ENCODE measurements around the gene TAAR2.
"Not testable (repeated sequence)": the region's sequence is repeated elsewhere in the genome, so short reads cannot be mapped to it uniquely, and the experiment has no call there.

Gene TAAR2

GRCh38 chr6:132612449-132613108, 11.5 kb downstream of the TAAR2 start:
- no peak for DNase-seq (ENCODE audit: low spot score)

DNA sequence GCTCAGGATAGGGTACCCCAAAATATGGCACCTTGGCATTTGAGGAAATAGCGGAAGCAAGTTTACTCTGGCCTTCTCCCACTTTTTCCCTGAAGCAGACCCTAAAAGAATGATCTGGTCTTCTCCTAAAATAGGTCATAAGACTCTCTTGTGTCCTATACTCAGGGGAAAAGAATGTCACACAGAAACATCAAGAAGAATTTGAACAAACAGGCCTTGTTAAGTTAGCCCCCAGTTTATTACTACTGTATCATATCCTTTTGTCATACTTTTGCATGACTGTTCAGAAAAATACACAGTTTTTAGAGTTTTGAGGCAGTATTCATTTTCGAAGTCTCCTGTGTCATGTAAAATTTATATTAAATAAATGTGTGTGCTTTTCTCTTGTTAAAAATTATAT, 12.5 kb downstream of the TAAR2 start:
- no peak for DNase-seq (ENCODE audit: low spot score)

GRCh38 chr6:132607544-132608233, 16.4 kb downstream of the TAAR2 start:
- DNase-seq (ENCODE audit: low spot score), result no peak

DNA sequence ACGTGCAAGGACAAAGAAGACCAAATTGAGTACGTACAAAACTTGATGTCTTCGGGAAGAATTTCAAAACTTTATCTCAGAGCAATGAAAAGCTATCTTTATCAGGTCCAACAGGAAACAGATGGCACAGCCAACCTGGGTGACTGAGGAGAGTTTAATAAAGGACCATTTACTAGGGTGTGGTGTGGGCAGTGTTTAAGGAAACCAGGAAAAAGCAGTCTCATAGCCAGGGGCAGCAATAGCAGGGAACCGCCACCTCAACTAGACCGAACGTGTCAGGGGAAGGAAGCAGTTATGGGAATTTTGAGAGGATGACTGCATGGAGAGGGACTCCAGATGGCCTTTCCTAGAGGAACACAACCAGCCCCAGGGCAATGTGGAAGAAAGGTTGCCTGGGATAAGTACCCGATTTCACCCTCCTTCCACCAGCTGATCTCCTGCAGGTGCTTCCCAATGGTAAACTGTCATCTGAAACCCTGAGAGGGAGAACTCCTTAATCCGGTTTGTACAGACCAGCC, 19.4 kb downstream of the TAAR2 start:
- DNase-seq (ENCODE audit: low spot score), result no peak

GRCh38 chr6:132600900-132601299, 23.2 kb downstream of the TAAR2 start:
- not testable (repeated sequence) for DNase-seq (ENCODE audit: low spot score)

GRCh38 chr6:132598473-132598872, 25.6 kb downstream of the TAAR2 start:
- DNase-seq (ENCODE audit: low spot score), result peak; percentile 59

GRCh38 chr6:132596201-132596600, 27.9 kb downstream of the TAAR2 start:
- no peak for DNase-seq (ENCODE audit: low spot score)

DNA sequence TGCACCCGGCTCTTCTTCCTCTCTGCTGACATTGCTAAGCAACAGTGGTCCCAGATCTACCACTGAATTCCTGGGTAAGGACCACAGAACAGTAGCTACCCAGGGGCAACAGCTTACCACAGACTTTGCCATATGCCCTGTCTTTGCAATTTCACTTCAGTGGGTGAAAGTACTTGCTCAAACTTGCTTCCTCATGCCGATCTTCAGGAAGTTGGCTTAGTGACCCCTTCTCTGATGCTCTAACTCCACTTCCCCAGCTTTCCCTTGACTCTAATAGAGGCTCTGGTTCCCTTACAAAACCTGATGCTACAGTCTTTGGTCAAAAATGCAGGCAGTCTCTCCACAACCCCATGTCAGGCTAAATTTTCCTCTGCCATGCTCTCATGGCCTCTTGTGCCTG, 31.2 kb downstream of the TAAR2 start:
- DNase-seq (ENCODE audit: low spot score), result no peak

- DNase-seq (ENCODE audit: low spot score), result no peak
Measured at GRCh38 chr6:132590362-132590761, 33.7 kb downstream of the TAAR2 start.

GRCh38 chr6:132589454-132589853, 34.6 kb downstream of the TAAR2 start, which contains the start of gene TAAR5:
Gene TAAR5 (minus strand): TSS chr6:132589741. CDS start chr6:132589686, 55 bp downstream.
- no peak for DNase-seq (ENCODE audit: low spot score)

GRCh38 chr6:132587424-132587823, 36.7 kb downstream of the TAAR2 start:
- DNase-seq (ENCODE audit: low spot score), result no peak

- no peak for DNase-seq (ENCODE audit: low spot score)
Measured at GRCh38 chr6:132584698-132585097, 39.4 kb downstream of the TAAR2 start.

GRCh38 chr6:132571774-132572173, 52.3 kb downstream of the TAAR2 start:
- DNase-seq (ENCODE audit: low spot score), result no peak

DNA sequence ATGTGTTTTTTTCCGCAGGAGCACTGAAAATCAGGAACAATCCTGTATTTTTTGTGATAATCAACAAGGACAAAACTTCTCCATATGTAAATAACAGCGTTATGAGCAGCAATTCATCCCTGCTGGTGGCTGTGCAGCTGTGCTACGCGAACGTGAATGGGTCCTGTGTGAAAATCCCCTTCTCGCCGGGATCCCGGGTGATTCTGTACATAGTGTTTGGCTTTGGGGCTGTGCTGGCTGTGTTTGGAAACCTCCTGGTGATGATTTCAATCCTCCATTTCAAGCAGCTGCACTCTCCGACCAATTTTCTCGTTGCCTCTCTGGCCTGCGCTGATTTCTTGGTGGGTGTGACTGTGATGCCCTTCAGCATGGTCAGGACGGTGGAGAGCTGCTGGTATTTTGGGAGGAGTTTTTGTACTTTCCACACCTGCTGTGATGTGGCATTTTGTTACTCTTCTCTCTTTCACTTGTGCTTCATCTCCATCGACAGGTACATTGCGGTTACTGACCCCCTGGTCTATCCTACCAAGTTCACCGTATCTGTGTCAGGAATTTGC, 53.8 kb downstream of the TAAR2 start, which contains the start of gene TAAR6:
TAAR6 (plus strand) TSS at position 102 of the 557 bp plus-strand sequence; CDS start at position 102, 0 bp downstream.
- DNase-seq (ENCODE audit: low spot score), result no peak

- no peak for DNase-seq (ENCODE audit: low spot score)
Measured at GRCh38 chr6:132569170-132569569, 54.9 kb downstream of the TAAR2 start.

- DNase-seq (ENCODE audit: low spot score), result no peak
Measured at GRCh38 chr6:132568611-132569010, 55.5 kb downstream of the TAAR2 start.

- no peak for DNase-seq (ENCODE audit: low spot score)
Measured at GRCh38 chr6:132567566-132567965, 56.5 kb downstream of the TAAR2 start.

All from RKO (cell line).